SIG-M5 (cell line): Measurements from ENCODE around the gene ABTB1.
"Not testable (repeated sequence)": the region's sequence is repeated elsewhere in the genome, so short reads cannot be mapped to it uniquely, and the experiment has no call there.

Source experiments
- DNase-seq: peaks from one replicate; lab custom pipeline; 2025; lab: John Stamatoyannopoulos, UW

The ABTB1 gene

GRCh38 chr3:127688416-127689265 lies 15.9 kb downstream of the ABTB1 start:
- no peak for DNase-seq

- DNase-seq, result no peak
Observed at GRCh38 chr3:127689266-127689860, 16.6 kb downstream of the ABTB1 start.

- DNase-seq, result no peak
Observed at GRCh38 chr3:127690106-127690505, 17.4 kb downstream of the ABTB1 start.

- no peak for DNase-seq
Observed at GRCh38 chr3:127690823-127691452, 18.2 kb downstream of the ABTB1 start.

- DNase-seq, result no peak
Observed at GRCh38 chr3:127691489-127691888, 18.7 kb downstream of the ABTB1 start.

- DNase-seq, result no peak
Observed at GRCh38 chr3:127691974-127692373, 19.2 kb downstream of the ABTB1 start.

- DNase-seq, result no peak
Observed at GRCh38 chr3:127692501-127693335, 20.0 kb downstream of the ABTB1 start.

- DNase-seq, result no peak
Observed at GRCh38 chr3:127693336-127693843, 20.6 kb downstream of the ABTB1 start.

- no peak for DNase-seq
Observed at GRCh38 chr3:127694467-127695215, 21.9 kb downstream of the ABTB1 start.

- DNase-seq, result no peak
Observed at GRCh38 chr3:127697551-127698240, 24.9 kb downstream of the ABTB1 start.

- no peak for DNase-seq
Observed at GRCh38 chr3:127698286-127698685, 25.5 kb downstream of the ABTB1 start.

GRCh38 chr3:127698691-127699415 lies 26.1 kb downstream of the ABTB1 start:
- DNase-seq, result no peak

- no peak for DNase-seq
Observed at GRCh38 chr3:127699416-127700300, 26.9 kb downstream of the ABTB1 start.

GRCh38 chr3:127700406-127700805 lies 27.7 kb downstream of the ABTB1 start:
- DNase-seq, result no peak

- DNase-seq, result no peak
Observed at GRCh38 chr3:127701280-127701911, 28.6 kb downstream of the ABTB1 start.

- no peak for DNase-seq
Observed at GRCh38 chr3:127702151-127702578, 29.4 kb downstream of the ABTB1 start.

GRCh38 chr3:127704840-127705239 lies 32.1 kb downstream of the ABTB1 start:
- DNase-seq, result not testable (repeated sequence)

- no peak for DNase-seq
Observed at GRCh38 chr3:127706312-127706711, 33.6 kb downstream of the ABTB1 start.
